ENCODE data around the gene DCC.

- TF ChIP-seq CTCF (IDR thresholded peaks at IDR 0.05; ENCODE audit: low read length) (no peak), EZH2phosphoT487 (IDR thresholded peaks at IDR 0.05; ENCODE audit: low read length) (no peak)
These were observed 156.4 kb downstream of the DCC start for GRCh38 chr18:52496426-52496825.

Measured in MM.1S (cell line).